ENCODE results near the gene TOMM22.

- no peak for TF ChIP-seq ZNF274 (IDR thresholded peaks at IDR 0.05; ENCODE audit: low read depth, low read length)
- TF ChIP-seq YY1 (IDR thresholded peaks at IDR 0.05; ENCODE audit: insufficient read depth, insufficient read length) = no peak
- TF ChIP-seq SUZ12 (IDR thresholded peaks at IDR 0.05; ENCODE audit: extremely low read depth, insufficient read depth, insufficient read length) = no peak
Observed at GRCh38 chr22:38707984-38708383, 26.2 kb downstream of the TOMM22 start.

All from NT2/D1 (cell line).